Left kidney (tissue), 2 donors: ENCODE measurements around the gene SNX13. TPM values are rescaled to one million over a fixed set of nuclear protein-coding genes. Genes with fewer than 3 reads are reported as not detected.
"Not testable (repeated sequence)": the region's sequence is repeated elsewhere in the genome, so short reads cannot be mapped to it uniquely, and the experiment has no call there.

Experiments used
- DNase-seq: peaks from one replicate; pipeline ENCODE4 v3.0.0-alpha.2; 2013
- polyA plus RNA-seq: library from polyadenylated mRNA; unstranded; fragments of 120-200 nt; gene quantifications from one replicate; pipeline ENCODE4 v1.2.1, GENCODE V29; 2013; ENCODE audit not compliant: insufficient read length

SNX13 gene
- polyA plus RNA-seq, 1 donor = 50.2 TPM

- DNase-seq = no peak
These were observed 25.1 kb downstream of the SNX13 start for GRCh38 chr7:17915168-17915567.

- DNase-seq = no peak
These were observed 27.0 kb downstream of the SNX13 start for GRCh38 chr7:17913250-17913649.

- DNase-seq = no peak
These were observed 27.6 kb downstream of the SNX13 start for GRCh38 chr7:17912536-17913235.

GRCh38 chr7:17912050-17912449 lies 28.2 kb downstream of the SNX13 start:
- no peak for DNase-seq

- DNase-seq = no peak
These were observed 29.9 kb downstream of the SNX13 start for GRCh38 chr7:17910377-17910776.

GRCh38 chr7:17909310-17909709 lies 31.0 kb downstream of the SNX13 start:
- not testable (repeated sequence) for DNase-seq

- DNase-seq = no peak
These were observed 33.3 kb downstream of the SNX13 start for GRCh38 chr7:17907014-17907413.

- DNase-seq = no peak
These were observed 37.0 kb downstream of the SNX13 start for GRCh38 chr7:17903337-17903736.

GRCh38 chr7:17902599-17902998 lies 37.7 kb downstream of the SNX13 start:
- DNase-seq = no peak

- no peak for DNase-seq
These were observed 39.8 kb downstream of the SNX13 start for GRCh38 chr7:17900464-17900863.

- no peak for DNase-seq
These were observed 42.2 kb downstream of the SNX13 start for GRCh38 chr7:17898111-17898510.

- no peak for DNase-seq
These were observed 53.0 kb downstream of the SNX13 start for GRCh38 chr7:17887286-17887685.

GRCh38 chr7:17882685-17883084 lies 57.6 kb downstream of the SNX13 start:
- no peak for DNase-seq

GRCh38 chr7:17879075-17879661 lies 61.1 kb downstream of the SNX13 start:
- no peak for DNase-seq

GRCh38 chr7:17878627-17879026 lies 61.7 kb downstream of the SNX13 start:
- no peak for DNase-seq

- no peak for DNase-seq
These were observed 68.3 kb downstream of the SNX13 start for GRCh38 chr7:17871815-17872533.

GRCh38 chr7:17870406-17870805 lies 69.9 kb downstream of the SNX13 start:
- no peak for DNase-seq

GRCh38 chr7:17863809-17864143 lies 76.5 kb downstream of the SNX13 start:
- DNase-seq = no peak

GRCh38 chr7:17863095-17863808 lies 77.0 kb downstream of the SNX13 start:
- DNase-seq = no peak

- no peak for DNase-seq
These were observed 84.0 kb downstream of the SNX13 start for GRCh38 chr7:17856251-17856650.

GRCh38 chr7:17855202-17855601 lies 85.1 kb downstream of the SNX13 start:
- no peak for DNase-seq

GRCh38 chr7:17854261-17855047 lies 85.8 kb downstream of the SNX13 start:
- no peak for DNase-seq
